Gastroesophageal sphincter (tissue), 3 donors: ENCODE data around the gene DOCK10.

ENCODE experiments used
- CTCF ChIP-seq, 4 experiments: fragments of 200-600 bp in 2 of 4; fragments of 450-650 bp in 2 of 4; sonication (generic) in 1 of 4; IDR thresholded peaks; one replicate each; pipeline ENCODE4 v1.5.1; 2017 to 2019; ENCODE audit warnings: antibody characterized with exemption in 4 of 4, mild to moderate bottlenecking in 2 of 4, moderate library complexity in 2 of 4
- EP300 ChIP-seq: sonication (generic); formaldehyde crosslinking; IDR thresholded peaks from one replicate; pipeline ENCODE4 v1.6.1; 2017; ENCODE audit warnings: antibody characterized with exemption, mild to moderate bottlenecking
- POLR2AphosphoS5 ChIP-seq: sonication (generic); formaldehyde crosslinking; IDR thresholded peaks from one replicate; pipeline ENCODE4 v1.6.1; 2017; ENCODE audit warnings: antibody characterized with exemption

- no peak for TF ChIP-seq POLR2AphosphoS5
- TF ChIP-seq CTCF (IDR thresholded peaks at IDR 0.05) = no peak
- no peak for TF ChIP-seq EP300
Observed at GRCh38 chr2:224772494-224772893, 269.8 kb downstream of the DOCK10 start.
